ENCODE data around the gene SYNE1.

DNA sequence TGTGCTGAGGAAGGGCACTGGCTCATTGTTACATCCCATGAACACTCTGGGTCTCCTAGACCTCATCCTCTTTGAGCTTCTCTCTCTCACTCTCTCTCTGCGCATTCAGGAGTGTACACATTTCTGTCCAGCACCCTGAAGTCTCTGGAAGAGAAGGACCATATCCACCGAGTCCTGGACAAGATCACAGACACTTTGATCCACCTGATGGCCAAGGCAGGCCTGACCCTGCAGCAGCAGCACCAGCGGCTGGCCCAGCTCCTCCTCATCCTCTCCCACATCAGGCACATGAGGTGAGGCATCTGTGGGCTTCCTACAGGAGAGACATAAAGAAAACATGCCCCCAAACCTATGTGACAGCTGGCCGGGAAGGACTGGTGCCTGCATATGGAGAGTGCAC is 542.9 kb downstream of the SYNE1 start:
- TF ChIP-seq, protein P1, sequence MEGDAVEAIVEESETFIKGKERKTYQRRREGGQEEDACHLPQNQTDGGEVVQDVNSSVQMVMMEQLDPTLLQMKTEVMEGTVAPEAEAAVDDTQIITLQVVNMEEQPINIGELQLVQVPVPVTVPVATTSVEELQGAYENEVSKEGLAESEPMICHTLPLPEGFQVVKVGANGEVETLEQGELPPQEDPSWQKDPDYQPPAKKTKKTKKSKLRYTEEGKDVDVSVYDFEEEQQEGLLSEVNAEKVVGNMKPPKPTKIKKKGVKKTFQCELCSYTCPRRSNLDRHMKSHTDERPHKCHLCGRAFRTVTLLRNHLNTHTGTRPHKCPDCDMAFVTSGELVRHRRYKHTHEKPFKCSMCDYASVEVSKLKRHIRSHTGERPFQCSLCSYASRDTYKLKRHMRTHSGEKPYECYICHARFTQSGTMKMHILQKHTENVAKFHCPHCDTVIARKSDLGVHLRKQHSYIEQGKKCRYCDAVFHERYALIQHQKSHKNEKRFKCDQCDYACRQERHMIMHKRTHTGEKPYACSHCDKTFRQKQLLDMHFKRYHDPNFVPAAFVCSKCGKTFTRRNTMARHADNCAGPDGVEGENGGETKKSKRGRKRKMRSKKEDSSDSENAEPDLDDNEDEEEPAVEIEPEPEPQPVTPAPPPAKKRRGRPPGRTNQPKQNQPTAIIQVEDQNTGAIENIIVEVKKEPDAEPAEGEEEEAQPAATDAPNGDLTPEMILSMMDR (IDR thresholded peaks at IDR 0.05), result no peak
- TF ChIP-seq POLR2A (IDR thresholded peaks at IDR 0.05), result no peak
